PFSK-1 (cell line): ENCODE measurements around the gene KIR3DL3.

Experiments used
- FOXP2 ChIP-seq: optimal IDR thresholded peaks from 2 replicates; pipeline ENCODE3; 2011; ENCODE audit warnings: borderline replicate concordance, control low read depth, inconsistent platforms; ENCODE audit not compliant: insufficient read depth; ENCODE audit errors: extremely low read length, extremely low read depth
- POLR2AphosphoS5 ChIP-seq: IDR thresholded peaks from 2 replicates; pipeline ENCODE4 v1.6.1; 2012; ENCODE audit warnings: low read depth, mild to moderate bottlenecking, control low read depth, low read length, moderate library complexity
- REST ChIP-seq, 2 experiments: IDR thresholded peaks; 2 replicates each; pipeline versions ENCODE4 v1.6.1 to v1.8.0; 2011 to 2012; ENCODE audit warnings: low read depth in 2 of 2, low read length in 2 of 2, control low read depth in 1 of 2, inconsistent platforms in 1 of 2, mild to moderate bottlenecking in 1 of 2, moderate library complexity in 1 of 2; ENCODE audit not compliant: insufficient read depth in 1 of 2
- SIN3A ChIP-seq: IDR thresholded peaks from 2 replicates; pipeline ENCODE4 v1.6.1; 2012; ENCODE audit warnings: mild to moderate bottlenecking, low read length, moderate library complexity, borderline replicate concordance; ENCODE audit not compliant: insufficient read depth
- TAF1 ChIP-seq: IDR thresholded peaks from 2 replicates; pipeline ENCODE4 v1.6.1; 2012; ENCODE audit warnings: low read length, control low read depth, borderline replicate concordance; ENCODE audit not compliant: insufficient read depth

KIR3DL3 gene

DNA sequence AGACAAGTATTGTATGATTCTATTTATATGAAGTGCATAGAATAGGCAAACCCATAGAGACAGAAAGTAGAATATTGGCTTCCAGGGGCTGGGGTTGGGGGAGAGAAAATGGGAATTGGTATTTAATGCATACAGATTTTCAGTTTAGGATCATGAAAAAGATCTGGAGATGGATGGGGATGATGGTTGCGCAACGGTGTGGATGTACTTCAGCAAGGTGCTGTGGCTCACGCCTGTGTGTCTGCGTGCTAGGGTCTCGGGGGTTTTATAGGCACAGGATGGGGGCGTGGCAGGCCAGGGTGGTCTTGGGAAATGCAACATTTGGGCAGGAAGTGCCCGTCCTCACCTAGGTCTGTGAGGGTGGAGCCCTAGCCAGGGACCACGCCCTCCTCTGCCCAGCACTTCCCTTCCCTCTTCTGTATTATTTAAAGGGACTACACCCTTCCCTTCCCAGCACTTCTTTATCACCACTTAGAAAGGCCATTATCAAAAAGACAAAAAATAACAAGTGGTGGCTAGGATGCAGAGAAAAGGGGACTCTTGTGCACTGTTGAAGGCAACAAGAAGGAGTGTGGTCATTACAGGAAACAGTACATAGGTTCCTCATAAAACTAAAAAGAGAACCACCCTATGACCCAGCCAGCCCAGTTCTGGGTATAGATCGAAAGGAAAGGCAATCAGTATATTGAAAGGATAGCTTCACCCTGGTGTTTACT, 32.5 kb upstream of the KIR3DL3 start:
- no peak for TF ChIP-seq REST (IDR thresholded peaks at IDR 0.05; ENCODE audit: insufficient read depth in 1 of 2, low read depth in 2 of 2, low read length in 2 of 2)
- no peak for TF ChIP-seq SIN3A
- no peak for TF ChIP-seq POLR2AphosphoS5

- TF ChIP-seq TAF1 (no peak), POLR2AphosphoS5 (no peak), FOXP2 (no peak), REST (IDR thresholded peaks at IDR 0.05; ENCODE audit: insufficient read depth in 1 of 2, low read depth in 2 of 2, low read length in 2 of 2) (no peak), SIN3A (no peak)
These were observed 32.0 kb upstream of the KIR3DL3 start for GRCh38 chr19:54692298-54692615.

DNA sequence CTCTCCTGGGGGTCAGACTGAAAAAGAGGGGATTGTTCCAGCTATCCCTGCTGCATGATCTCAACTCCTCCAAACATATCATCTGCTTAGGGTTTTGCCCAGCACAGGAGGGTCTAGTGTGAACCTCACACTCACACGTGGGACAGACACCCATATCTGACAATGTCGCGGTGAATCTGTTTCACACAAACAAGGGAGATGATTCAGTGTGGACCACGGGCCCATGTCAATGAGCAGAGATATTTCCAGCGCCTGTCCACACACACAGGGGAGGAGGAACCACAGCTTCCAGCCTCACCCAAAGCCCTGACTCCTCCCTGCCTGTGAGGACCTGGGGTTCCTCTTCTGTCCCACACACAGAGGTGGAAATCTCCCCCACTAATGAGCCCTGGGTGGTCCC, 29.6 kb upstream of the KIR3DL3 start:
- TF ChIP-seq POLR2AphosphoS5: no peak
- no peak for TF ChIP-seq FOXP2

GRCh38 chr19:54696117-54696548, 28.1 kb upstream of the KIR3DL3 start:
- TF ChIP-seq TAF1: no peak
- no peak for TF ChIP-seq POLR2AphosphoS5
- no peak for TF ChIP-seq FOXP2
- TF ChIP-seq REST (IDR thresholded peaks at IDR 0.05; ENCODE audit: insufficient read depth in 1 of 2, low read depth in 2 of 2, low read length in 2 of 2): no peak
- TF ChIP-seq SIN3A: no peak

GRCh38 chr19:54696766-54697165, 27.5 kb upstream of the KIR3DL3 start:
- TF ChIP-seq REST (IDR thresholded peaks at IDR 0.05; ENCODE audit: insufficient read depth in 1 of 2, low read depth in 2 of 2, low read length in 2 of 2): no peak
- no peak for TF ChIP-seq TAF1
- no peak for TF ChIP-seq SIN3A
- TF ChIP-seq POLR2AphosphoS5: no peak
- TF ChIP-seq FOXP2: no peak
